Smooth muscle cell of trachea (primary cell): ENCODE results near the gene ACTG1. TPM values are rescaled to one million over a fixed set of nuclear protein-coding genes. Genes with fewer than 3 reads are reported as not detected.

Experiments
- total RNA-seq: library from RNA; depleted of rRNA; stranded (reverse); fragments of >200 nt; gene quantifications from 2 replicates; pipeline ENCODE4 v1.2.1, GENCODE V29; 2014

The ACTG1 gene
- 7,025 and 10,804 TPM in 2 replicates for total RNA-seq

DNA sequence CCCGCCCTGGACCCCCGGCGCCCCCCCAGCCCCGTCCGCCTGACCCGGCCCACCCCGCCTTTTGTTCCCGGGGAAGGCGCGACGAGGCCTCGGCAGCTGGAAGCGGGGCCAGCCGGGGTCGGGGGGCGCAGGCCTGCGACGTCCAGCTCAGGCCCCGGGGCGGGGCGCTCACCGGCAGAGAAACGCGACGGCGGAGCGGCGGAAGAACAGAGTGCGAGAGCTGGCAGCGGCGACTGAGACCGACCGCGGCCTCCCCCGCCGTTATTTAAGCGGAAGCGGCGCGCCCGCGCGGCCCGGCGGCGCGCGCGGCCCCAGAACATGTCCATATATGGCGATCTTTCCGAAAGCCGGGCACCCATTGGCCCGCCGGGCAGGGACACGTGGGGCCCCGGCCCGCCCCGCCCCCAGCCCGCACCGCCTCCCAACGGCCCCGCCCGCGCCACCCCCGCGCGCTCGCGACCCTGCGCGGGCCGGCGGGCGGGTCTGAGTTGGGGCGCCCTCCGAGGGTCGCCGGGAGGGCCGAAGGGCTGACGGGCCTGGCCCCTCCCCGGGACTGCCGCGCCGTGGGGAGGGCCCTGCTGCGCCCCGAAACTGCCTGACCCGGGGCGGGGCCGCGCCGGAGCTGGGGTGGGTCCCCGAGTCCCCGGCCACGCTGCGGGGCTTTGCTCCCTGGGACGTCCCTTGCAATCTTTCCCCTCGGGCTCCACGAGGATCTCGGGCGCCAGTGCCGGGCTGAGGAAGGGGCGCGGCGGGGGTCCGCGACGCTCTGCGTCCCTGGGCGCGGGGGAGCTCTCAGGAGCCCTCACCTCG is at the start of gene ACTG1:
Gene ACTG1, minus strand, starts transcription at position 238 of the 810 bp plus-strand sequence. CDS start 445 bp downstream, outside the sequence.

DNA sequence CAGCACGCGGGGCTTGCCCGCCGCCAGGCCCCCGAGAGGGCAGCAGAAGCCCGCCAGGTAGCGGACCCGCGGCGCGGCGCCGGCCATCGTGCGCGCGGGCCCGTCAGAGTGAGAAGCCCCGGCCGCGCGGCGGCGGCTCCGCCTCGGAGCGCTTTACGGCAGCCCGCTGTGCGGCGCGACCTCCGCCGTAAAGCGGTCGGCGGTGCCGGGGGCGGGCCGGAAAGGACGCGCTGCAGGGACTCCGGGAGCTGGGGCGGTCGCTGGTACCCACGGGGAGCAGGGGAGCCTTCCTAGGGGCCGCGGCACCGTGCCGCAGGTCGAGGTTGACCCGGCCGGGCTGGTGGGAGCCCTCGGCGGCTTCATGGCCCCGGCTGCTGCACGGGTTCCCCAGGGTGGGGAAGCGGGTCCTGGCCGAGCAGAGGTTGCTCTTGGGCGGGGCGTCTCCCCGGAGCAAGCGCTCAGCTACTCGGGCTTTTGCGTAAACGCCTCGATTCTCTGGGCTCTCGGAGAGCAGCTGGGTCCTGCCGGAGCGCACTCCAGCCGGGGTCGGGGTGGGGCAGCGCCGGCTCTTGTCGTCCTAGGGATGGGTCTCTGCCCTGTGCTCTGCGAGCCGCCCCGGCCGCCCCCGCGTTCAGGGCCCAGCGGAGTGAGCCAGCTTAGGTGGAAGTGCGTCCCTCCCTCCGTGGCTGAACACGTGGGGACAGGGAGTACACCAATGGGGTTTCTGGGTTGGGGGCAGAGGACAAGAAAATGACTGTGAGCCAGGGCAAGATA is 39.8 kb upstream of the ACTG1 start, which contains the start of gene FAAP100:
Gene FAAP100, minus strand, starts transcription at position 110 of the 774 bp plus-strand sequence. Its CDS starts 23 bp downstream, at position 87.

GRCh38 chr17:81527591-81528383 is 15.2 kb upstream of the ACTG1 start, which contains the start of gene FSCN2:
Gene FSCN2, plus strand, starts transcription at chr17:81528377. Its CDS starts 155 bp downstream, at chr17:81528532.

Other genes with a start within 250 kb of the ACTG1 start
- gene SLC38A10, start 217.5 kb downstream of the ACTG1 start, total RNA-seq = 79.4 and 95.6 TPM in 2 replicates
- gene BAHCC1, start 117.3 kb downstream of the ACTG1 start, total RNA-seq = 7.4 and 7.6 TPM in 2 replicates
- gene FSCN2, start 15.6 kb upstream of the ACTG1 start, total RNA-seq = 2.0 and 4.6 TPM in 2 replicates
- gene FAAP100, start 39.6 kb upstream of the ACTG1 start, total RNA-seq = 19.9 and 25.0 TPM in 2 replicates
- 58.0 and 77.1 TPM in 2 replicates for gene NPLOC4, start 124.3 kb upstream of the ACTG1 start, total RNA-seq
- gene TSPAN10, start 124.4 kb upstream of the ACTG1 start, total RNA-seq = 2.5 and 2.6 TPM in 2 replicates
- gene PDE6G, start 143.7 kb upstream of the ACTG1 start, total RNA-seq = 0.17 TPM in 1 of 2 replicates, not detected in the other
- 35.5 and 37.7 TPM in 2 replicates for gene OXLD1, start 153.8 kb upstream of the ACTG1 start, total RNA-seq
- gene CCDC137, start 153.9 kb upstream of the ACTG1 start, total RNA-seq = 8.3 and 9.5 TPM in 2 replicates
- 21.0 and 33.6 TPM in 2 replicates for gene ARL16, start 171.0 kb upstream of the ACTG1 start, total RNA-seq
- gene HGS, start 171.2 kb upstream of the ACTG1 start, total RNA-seq = 94.4 and 131 TPM in 2 replicates
- 6.8 and 12.4 TPM in 2 replicates for gene MRPL12, start 190.6 kb upstream of the ACTG1 start, total RNA-seq
- gene SLC25A10, start 199.5 kb upstream of the ACTG1 start, total RNA-seq = 6.6 and 19.3 TPM in 2 replicates